Measurements from ENCODE around the gene VWF. TPM values are rescaled to one million over a fixed set of nuclear protein-coding genes. Genes with fewer than 3 reads are reported as not detected.

Gene VWF
- total and polyA plus RNA-seq, 11 donors = 125 to 503 (median 238) TPM

DNA sequence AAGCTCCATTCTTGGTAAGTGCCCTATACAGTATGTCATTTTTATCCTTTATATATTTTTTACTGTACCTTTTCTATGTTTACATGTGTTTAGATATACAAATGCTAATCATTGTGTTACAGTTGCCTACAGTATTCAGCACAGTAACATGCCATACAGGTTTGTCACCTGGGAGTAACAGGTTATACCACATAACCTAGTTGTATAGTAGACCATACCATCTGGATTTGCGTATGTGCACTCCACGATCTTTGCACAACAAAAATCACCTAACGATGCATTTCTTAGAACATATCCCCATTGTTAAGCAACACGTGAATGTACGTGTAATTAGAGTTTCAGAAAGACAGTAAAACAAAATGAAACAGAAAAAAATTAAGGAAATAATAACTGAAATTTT is 167.5 kb downstream of the VWF start:
- H3K27ac ChIP-seq = no peak overlapping the region
- TF ChIP-seq POLR2A (IDR thresholded peaks at IDR 0.05) = no peak
- TF ChIP-seq, protein P1, sequence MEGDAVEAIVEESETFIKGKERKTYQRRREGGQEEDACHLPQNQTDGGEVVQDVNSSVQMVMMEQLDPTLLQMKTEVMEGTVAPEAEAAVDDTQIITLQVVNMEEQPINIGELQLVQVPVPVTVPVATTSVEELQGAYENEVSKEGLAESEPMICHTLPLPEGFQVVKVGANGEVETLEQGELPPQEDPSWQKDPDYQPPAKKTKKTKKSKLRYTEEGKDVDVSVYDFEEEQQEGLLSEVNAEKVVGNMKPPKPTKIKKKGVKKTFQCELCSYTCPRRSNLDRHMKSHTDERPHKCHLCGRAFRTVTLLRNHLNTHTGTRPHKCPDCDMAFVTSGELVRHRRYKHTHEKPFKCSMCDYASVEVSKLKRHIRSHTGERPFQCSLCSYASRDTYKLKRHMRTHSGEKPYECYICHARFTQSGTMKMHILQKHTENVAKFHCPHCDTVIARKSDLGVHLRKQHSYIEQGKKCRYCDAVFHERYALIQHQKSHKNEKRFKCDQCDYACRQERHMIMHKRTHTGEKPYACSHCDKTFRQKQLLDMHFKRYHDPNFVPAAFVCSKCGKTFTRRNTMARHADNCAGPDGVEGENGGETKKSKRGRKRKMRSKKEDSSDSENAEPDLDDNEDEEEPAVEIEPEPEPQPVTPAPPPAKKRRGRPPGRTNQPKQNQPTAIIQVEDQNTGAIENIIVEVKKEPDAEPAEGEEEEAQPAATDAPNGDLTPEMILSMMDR (IDR thresholded peaks at IDR 0.05) = no peak
- DNase-seq (no peak), ATAC-seq (no peak)
- no peak overlapping the region for H3K4me3 ChIP-seq
- WGBS, 4 donors = 93 to 97% (median 95%) methylated on average over 5 of the region's 5 CpGs
- H3K9me3 ChIP-seq = no peaks in the 10 kb centered on the region
- intact Hi-C loops (cut with DNase I) = no loop called here
- no peaks in the 10 kb centered on the region for H3K4me1 ChIP-seq
- peaks cover 0 to 74% (median 10%) of the 10 kb centered on the region in 9 donors for H3K36me3 ChIP-seq
- H3K27me3 ChIP-seq = peaks cover 0 to 3% (median 0%) of the 10 kb centered on the region in 9 donors

DNA sequence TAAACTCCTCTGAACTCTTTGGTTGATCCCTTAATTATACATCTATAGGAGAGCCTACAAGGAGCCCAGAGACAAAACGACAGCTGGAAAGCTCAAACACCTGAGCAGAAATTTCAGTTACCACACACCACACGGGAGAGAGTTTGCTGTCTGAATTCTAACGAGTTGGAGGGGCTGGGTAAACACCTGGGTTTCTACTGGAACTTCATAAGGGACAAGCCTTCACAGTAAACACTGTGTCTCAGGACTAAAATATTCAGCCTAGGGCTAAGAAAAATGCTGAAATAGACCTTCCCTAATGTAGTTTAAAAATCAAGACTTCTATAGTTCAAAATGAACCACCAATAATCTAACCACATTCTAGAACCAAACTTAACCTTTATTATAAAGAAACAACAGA is 169.8 kb downstream of the VWF start:
- no peak for DNase-seq
- 42 to 55% (median 46%) methylated on average over 3 of the region's 3 CpGs for WGBS, 4 donors
- no peak for ATAC-seq
- Histone ChIP-seq H3K9me3 (no peaks in the 10 kb centered on the region), H3K36me3 (peaks cover 0 to 88% (median 30%) of the 10 kb centered on the region in 9 donors), H3K27ac (no peak overlapping the region), H3K27me3 (peaks cover 0 to 6% (median 0%) of the 10 kb centered on the region in 9 donors), H3K4me3 (no peak overlapping the region), H3K4me1 (no peaks in the 10 kb centered on the region)
- intact Hi-C loops (cut with DNase I) = no loop called here
- TF ChIP-seq, protein P1 (IDR thresholded peaks at IDR 0.05) = no peak
- no peak for TF ChIP-seq POLR2A (IDR thresholded peaks at IDR 0.05)

GRCh38 chr12:5953835-5954586 is 170.5 kb downstream of the VWF start:
- H3K27ac ChIP-seq = no peak overlapping the region
- intact Hi-C loops (cut with DNase I) = no loop called here
- WGBS, 4 donors = 76 to 90% (median 79%) methylated on average over 5 of the region's 5 CpGs
- peaks cover 0 to 92% (median 35%) of the 10 kb centered on the region in 9 donors for H3K36me3 ChIP-seq
- no peaks in the 10 kb centered on the region for H3K9me3 ChIP-seq
- no peaks in the 10 kb centered on the region for H3K4me1 ChIP-seq
- DNase-seq = no peak
- TF ChIP-seq, protein P1 (IDR thresholded peaks at IDR 0.05) = no peak
- no peak for TF ChIP-seq POLR2A (IDR thresholded peaks at IDR 0.05)
- peaks cover 0 to 6% (median 0%) of the 10 kb centered on the region in 9 donors for H3K27me3 ChIP-seq
- no peak for ATAC-seq
- no peak overlapping the region for H3K4me3 ChIP-seq

GRCh38 chr12:5952031-5952430 is 172.4 kb downstream of the VWF start:
- 88 to 96% (median 93%) methylated on average over 3 of the region's 3 CpGs for WGBS, 4 donors
- H3K4me3 ChIP-seq = no peak overlapping the region
- DNase-seq = no peak
- no peak for ATAC-seq
- no peak for TF ChIP-seq POLR2A (IDR thresholded peaks at IDR 0.05)
- TF ChIP-seq, protein P1 (IDR thresholded peaks at IDR 0.05) = no peak
- H3K4me1 ChIP-seq = no peaks in the 10 kb centered on the region
- peaks cover 0 to 10% (median 0%) of the 10 kb centered on the region in 9 donors for H3K27me3 ChIP-seq
- peaks cover 0 to 94% (median 40%) of the 10 kb centered on the region in 9 donors for H3K36me3 ChIP-seq
- H3K9me3 ChIP-seq = no peaks in the 10 kb centered on the region
- no peak overlapping the region for H3K27ac ChIP-seq
- intact Hi-C loops (cut with DNase I) = no loop called here

All from heart left ventricle (tissue), 16 donors.